ENCODE results near the gene EHD4. TPM values are rescaled to one million over a fixed set of nuclear protein-coding genes. Genes with fewer than 3 reads are reported as not detected.
A peak's percentile ranks its signal among the peaks of the same experiment; 100 is the strongest.

Gene EHD4
- total RNA-seq, 2 donors from 2014 or later, result 42.7 to 44.3 TPM

DNA sequence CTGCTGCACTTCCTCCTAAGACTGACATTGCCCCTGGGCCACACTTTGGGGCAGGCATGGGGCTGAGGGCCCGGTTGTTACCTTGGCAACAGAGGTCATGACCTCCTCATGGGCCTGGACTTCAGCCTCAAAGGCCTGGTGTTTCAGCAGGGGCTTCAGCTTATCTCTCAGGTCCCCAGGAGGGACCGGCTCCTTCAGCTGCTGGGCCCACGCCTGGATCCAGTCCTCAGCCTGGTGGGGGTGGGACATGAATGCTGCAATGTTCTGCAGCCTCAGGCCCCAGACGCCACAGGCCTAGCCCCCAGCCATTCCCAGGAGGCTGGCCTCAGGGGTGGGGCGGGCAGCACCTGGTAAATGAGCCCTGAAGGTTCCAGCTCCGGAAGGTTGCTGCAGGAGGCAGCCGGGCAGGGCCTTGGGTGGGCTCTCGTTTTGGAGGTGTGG is 106.1 kb downstream of the EHD4 start:
- intact Hi-C loops (cut with DNase I, micrococcal nuclease), result no loop called here
- DNase-seq, result no peak
- no peak for ATAC-seq

DNA sequence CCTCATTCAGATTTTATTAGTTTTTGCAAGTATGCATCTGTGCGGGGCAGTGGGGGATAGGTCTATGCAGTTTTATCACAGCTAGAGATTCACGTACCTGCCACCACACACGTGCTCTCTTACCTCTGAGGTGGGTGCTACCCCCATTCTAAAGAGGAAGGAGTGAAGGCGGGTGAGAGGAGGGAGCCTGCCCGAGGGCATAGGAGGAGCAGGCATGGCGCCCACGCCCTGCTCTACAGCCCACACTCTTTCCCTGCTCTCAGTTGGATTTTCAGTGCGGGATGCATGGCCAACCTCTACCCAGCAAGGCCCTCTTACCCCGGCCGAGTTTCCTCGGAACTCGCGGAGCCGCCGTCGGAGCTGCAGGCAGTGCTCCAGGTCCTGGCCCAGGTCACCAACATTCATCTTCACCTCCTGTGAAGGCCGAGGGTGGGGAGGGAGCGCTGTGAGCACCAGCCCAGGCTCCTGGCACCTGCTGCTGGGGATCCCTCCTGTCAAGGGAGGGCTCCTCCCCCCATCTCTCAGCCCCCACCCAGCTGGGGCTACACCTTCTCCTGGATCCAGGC is 106.8 kb downstream of the EHD4 start:
- ATAC-seq, result no peak
- intact Hi-C loops (cut with DNase I, micrococcal nuclease), result no loop called here

DNA sequence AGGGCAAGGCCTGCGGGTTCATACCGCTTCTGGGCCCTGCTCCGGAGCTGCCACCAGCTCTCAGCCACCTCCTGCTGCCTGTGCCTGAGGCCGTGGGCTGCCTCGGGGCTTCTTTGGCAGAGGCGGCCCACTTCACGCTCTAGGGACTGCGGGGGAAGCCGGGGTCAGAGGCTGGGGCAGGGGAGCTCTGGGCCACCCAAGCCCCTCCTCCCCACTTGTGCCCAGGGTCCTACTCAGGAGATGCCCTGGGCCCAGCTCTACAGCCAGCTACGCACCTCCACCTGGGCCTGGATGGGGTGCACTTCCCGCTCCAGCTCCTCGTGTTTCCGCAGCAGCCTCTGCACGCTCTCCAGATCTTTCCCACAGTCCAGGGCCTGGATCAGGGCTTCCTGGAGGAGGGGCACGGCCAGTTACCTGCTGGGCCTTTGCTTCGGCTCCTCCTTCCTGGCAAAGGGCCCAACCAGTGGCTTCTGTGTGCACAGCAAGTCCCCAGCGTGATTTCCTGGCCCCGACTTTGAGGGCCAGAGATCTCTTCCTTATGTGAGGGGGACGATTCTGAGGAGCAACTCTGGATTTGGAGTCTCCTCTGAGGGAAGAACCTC is 109.7 kb downstream of the EHD4 start:
- DNase-seq (peak; percentile 86), ATAC-seq (peak; percentile 96)
- intact Hi-C loops (cut with DNase I, micrococcal nuclease), result no loop called here

More for the DNA sequence above, 106.8 kb downstream of the EHD4 start:
- DNase-seq, result no peak

DNA sequence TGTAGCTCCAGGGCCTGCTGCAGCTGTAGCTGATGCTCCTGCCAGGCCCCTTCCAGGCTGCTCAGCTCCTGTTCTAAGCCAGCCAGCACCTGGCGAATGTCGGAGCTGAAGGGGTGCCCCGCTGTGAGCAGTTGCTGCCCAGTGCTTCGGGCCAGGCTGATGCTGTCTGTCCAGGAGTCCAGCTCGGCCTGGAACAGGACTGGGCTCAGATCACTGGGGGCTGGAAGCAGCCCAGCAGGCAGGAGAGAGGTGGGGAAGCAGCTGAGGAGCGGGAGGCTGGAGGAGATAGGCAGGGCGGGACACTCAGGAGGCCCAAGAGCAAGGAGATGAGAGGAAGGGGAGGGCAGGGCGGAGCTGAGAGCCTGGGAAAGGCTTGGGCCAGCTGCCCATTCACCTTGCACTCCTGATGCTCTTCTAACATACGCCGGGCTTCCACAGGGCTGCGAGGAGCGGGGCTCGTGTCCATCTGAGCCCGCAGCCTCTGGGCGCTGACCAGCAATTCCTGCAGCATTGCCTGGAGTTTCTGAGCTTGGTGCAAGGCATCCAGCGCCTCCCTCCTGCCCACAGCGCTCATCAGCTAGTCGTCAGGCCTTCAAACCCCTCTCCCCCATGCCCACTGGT is 110.5 kb downstream of the EHD4 start:
- ATAC-seq (no peak), DNase-seq (no peak)
- intact Hi-C loops (cut with DNase I, micrococcal nuclease), result no loop called here

DNA sequence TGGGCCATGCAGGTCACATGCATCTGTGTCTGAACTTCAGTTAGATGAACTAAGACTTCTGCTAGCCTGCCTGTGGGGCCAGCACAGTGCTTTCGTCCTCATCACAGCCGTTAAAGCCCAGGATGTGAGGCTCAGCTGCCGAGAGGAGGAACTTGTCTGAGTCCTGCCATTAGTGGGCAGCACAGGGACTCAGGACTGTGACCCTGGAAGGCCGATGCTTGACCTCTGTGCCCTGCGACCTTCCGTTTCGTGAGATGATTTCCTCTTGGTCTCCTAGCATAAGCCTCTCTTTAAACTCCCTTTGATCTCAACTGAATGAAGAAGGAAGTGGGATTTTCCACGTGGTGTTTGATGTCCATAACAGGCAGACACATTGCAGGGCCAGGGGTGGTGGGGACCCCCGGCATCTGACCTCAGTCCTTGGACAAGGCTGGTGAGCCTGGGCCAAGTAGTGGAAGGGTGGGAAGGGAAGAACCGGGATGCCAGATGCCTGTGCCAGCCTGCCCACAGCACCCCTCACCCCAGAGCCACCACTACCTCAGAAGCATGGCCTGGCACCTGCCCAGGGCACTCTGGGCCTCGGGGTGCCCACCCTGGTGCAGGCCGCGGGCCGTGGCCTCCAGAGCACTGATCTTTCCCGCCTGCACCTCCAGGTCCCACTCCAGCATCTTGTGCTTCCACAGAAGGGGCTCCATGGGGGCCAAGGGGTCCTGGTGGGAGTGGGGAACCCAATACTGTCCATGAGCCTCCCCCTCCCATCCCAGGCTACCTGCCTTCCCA is 112.1 kb downstream of the EHD4 start:
- no peak for DNase-seq
- ATAC-seq, result no peak
- intact Hi-C loops (cut with DNase I, micrococcal nuclease), result no loop called here

DNA sequence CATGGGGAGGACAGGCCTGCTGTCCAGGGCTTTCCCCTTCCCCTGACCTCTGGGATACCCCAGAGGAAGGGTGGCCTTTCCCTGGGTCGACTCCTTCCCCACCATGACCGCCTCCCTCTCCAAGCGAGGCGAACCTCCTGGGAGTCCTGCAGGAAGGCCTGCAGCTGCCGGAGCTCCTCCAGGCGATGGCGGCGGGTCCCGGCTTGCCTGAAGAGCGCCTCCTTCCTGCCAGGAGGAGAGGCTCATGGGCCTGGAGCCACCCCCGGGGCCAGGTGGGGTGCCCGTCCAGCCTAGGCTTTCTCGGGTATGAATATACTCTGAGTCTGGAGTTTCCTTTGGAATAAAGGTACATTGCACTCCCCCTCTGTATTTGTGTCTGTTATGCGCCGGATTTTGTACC is 113.6 kb downstream of the EHD4 start:
- intact Hi-C loops (cut with DNase I, micrococcal nuclease), result no loop called here
- DNase-seq (no peak), ATAC-seq (no peak)

DNA sequence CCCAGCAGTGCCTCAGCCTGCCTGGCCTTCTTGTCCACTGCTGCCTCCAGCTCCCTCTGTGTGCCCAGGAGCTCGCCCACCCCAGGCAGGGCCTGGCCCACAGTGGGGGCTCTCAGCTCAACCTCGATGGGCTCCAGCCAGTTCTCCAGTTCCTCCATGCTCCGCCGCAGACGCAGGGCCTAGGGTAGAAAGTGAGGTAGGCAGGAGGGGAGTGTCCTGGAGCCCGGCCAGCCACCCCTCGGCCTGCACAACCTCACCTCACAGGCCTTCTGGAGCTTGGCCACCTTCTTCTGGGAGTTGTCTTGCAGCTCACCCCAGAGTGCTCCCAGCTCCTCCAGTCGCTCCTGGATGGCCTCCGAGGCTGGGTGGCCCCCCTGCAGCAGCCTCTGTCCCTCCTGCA is 115.0 kb downstream of the EHD4 start:
- DNase-seq, result no peak
- intact Hi-C loops (cut with DNase I, micrococcal nuclease), result no loop called here
- ATAC-seq, result no peak

DNA sequence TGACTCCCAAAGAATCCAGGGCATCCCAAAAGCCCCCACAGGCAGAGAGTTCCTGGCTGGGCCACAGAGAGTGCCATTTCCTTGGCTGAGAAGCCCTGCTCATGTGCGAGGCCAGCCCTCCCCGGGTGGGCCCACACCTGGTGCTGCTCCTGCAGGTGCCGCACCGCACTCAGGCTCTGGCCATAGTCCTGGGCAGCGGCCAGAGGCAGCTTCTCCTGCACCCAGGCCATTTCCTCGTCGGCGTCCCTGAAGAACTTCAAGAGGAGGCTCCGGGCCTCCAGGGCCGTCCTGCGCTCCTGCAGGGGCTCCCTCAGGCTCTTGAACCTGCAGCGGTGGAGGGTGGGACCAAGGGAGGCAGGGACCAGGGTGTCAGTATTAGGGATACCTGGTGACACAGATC is 115.6 kb downstream of the EHD4 start:
- DNase-seq (no peak), ATAC-seq (no peak)
- intact Hi-C loops (cut with DNase I, micrococcal nuclease), result no loop called here

DNA sequence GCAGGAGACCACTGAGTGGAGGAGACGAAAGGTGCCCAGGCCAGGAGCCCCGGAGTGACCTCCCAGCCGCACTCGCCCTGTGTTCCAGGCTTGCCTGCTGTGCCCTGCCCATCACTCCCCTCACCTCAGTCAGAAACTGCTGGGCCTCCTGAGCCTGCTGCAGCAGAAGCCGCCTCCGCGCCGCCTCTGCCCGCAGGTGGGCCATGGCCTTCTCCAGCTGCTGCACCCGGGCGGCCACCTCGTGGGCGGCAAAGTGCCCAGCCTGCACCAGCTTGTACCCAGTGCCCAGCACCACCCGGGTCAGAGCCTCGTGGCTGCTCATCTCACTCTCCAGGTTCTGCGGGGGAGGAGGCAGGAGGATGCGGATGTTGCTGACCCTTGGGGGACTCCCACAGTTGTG is 116.1 kb downstream of the EHD4 start:
- intact Hi-C loops (cut with DNase I, micrococcal nuclease), result no loop called here
- ATAC-seq (no peak), DNase-seq (no peak)

DNA sequence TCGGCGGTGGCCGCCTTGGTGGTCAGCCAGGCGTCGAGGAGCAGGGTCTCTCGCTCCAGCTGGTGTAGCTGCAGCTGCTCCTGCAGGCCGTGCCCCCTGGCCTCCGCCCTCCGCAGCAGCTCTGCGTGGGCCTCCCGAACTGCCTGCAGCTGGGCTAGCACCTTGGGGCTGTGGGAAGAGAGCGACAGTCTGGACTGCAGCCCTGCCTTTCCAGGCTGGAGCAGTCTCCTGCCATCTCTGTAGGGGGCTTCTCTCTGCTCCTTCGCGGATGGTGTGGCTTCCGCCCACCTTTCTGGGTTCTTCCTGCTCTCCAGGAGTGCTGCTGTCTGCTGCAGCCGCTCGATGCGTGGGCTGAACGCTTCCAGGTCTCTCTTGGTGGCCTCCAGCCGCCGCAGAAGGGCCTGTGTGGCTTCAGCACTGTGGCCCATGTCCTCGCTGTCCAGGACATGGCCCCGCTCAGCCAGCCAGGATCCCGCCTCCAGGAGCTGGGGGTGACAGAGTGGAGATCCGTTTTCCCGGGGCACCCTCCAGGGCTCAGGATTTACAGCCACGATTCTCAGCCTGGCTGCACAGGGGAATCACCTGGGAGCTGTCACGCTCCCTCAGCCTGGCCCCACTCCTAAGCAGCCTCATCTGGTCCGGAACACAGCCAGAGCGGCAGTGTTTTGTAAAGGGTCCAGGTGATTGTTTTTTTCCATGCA is 116.9 kb downstream of the EHD4 start:
- intact Hi-C loops (cut with DNase I, micrococcal nuclease), result no loop called here
- no peak for ATAC-seq

DNA sequence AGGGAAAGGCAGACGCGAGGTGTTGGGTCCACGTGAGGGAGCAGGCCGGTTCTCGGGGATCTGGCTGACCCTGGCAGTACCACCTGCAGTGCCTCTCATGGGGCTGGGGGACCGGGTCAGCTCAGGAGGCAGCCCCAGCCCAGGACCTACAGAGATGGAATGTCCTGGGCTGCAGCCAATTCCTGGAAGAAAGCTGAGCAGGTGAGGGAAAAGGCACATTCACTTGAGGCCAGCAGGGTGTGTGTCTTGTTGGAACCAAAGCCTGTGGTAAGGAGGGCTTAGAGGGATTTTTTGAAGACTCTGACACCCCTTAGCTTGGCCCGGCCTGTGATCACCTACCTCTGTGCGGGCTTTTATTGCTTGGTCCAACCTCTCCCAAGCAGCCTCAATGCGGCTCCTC is 117.9 kb downstream of the EHD4 start:
- DNase-seq (no peak), ATAC-seq (no peak)
- intact Hi-C loops (cut with DNase I, micrococcal nuclease), result no loop called here

More for the DNA sequence above, 116.9 kb downstream of the EHD4 start:
- DNase-seq, result no peak

DNA sequence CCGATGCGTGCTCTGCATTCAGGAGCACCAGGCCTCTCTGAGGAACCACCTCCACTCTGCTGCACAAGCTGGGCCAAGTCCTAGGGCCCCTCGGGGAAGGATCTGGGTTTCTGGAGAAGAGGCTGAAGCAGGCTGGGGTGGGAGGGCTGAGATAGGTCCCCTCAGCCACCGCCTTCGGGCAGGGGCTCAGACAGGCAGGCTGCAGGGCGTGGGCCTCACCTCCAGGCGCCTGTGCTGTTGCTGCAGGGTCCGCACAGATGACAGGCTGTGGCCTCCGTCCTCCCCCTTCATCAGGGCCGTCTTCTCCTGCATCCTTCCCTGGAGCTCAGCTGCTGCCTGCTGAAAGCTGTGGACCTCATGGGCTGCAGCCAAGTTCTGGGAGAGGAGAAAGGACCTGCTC is 118.5 kb downstream of the EHD4 start:
- intact Hi-C loops (cut with DNase I, micrococcal nuclease), result no loop called here
- DNase-seq (no peak), ATAC-seq (no peak)

DNA sequence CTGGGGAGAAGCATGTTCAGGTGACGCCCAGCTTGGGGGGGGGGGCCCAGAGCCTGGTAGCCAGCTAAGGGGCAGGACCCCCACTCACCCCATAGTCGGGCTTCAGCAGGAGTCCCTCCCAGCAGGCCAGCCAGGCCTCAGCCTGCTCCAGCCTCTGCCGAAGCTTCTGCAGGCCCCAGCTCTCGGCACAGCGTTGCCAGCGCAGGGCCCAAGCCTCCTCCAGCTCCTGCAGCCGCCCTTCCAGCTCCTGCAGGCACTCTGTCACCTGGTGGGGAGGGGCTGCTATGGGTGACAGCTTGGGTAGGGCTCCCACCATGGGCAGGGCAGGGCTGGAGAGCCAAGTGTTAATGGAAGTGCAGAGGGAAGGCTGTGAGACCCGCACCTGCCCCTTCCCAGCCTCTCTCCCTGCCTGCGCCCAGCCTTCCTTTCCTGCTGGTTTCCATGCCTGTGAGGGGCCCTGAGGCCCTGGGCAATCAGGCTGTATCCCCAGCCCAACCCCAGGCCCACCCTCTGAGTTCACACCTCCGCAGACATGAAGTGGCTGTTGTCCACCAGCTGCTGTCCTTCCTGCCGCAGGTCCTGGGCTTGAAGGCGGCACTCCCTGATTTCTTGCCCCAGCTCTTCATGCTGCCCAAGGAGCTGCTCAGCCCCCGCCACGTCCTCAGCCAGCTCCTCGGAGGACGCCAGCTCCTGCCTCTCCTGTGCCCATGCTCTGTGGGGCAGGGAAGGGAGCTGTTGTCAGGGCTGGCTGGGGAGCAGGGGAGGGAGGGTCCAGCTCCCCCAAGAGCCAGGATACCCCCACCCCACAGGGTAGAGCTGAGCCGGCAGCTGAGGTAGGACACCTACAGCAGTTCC is 119.4 kb downstream of the EHD4 start:
- ATAC-seq, result no peak

DNA sequence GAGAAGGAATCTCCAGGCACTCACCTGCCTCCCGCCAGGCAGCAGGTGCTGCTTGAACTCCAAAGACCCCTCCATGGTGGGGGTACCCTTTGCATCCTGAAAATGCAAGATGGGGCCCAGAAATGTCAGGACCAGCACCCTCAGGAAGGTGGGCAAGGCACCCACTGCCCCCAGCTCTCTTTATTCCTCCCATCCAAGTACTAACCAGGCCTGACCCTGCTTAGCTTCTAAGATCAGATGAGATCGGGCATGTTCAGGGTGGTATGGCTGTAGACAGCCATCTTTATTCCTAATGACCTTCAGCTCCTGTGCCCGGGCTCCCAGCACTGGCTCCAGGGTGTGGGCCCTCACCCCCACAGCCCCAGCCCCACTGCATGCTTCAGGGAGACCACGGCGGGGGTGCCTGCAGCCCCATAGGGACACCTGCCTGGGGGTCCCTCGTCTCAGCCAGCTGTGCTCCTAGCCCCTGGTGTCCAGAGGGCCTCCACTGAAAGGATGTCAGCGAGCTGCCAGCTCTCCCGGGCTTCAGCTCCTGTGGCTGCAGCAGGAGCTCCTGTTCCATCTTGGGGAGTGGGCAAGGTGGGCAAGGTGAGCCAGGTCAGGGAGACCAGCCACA is 120.5 kb downstream of the EHD4 start:
- DNase-seq (no peak), ATAC-seq (no peak)
- intact Hi-C loops (cut with DNase I, micrococcal nuclease), result no loop called here

More for the DNA sequence above, 119.4 kb downstream of the EHD4 start:
- intact Hi-C loops (cut with DNase I, micrococcal nuclease), result no loop called here
- DNase-seq, result no peak

DNA sequence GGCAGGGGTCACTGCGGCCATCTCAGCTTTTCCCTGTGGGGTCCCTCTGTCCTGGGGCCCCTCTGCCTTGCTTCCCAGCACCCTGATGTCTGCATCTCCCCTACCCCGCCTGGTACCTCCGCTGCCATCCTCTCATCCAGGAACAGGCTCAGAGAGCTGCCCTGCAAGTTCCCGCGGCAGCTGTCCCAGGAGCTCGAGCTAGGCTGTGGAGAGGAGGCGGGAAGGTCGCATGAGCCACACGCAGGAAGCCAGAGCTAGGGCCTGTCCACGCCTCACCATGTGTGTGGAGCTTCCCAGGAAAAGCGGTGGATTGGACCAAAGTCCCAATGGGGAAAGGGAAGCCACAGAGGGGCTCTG is 121.2 kb downstream of the EHD4 start:
- intact Hi-C loops (cut with DNase I, micrococcal nuclease), result no loop called here
- DNase-seq, result no peak
- peak; percentile 12 for ATAC-seq

DNA sequence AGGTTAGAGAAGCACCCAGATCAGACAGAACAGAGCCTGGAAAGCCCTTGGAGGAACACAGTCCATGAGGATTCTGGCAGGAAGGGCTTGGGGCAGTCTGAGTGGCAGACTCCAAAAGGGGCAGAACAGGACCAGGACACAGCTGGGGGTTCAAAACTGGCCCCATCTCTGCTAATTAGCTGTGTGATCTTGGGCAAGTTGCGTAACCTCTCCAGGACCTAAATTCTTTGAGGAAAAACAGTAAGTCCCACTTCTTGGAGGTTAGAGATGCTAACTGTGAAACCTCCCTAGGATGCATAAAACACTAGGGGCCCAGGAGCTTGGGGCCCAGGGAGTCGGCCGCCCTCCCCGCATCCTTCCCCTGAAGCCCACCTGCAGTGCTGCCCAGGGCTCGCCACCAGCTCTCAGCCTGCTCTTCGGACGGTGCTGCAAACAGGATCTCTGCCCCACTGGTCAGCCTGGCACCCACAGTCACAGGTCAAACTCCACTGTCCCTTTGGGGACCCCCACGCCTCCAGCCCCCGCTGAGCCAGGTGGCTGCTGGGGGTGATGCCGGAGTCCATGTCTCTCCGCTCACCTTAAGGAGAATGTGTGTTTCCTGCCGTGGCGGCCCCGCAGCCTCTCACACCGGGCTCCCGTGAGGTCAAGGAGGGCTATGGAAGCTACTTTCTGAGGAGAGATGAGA is 121.7 kb downstream of the EHD4 start:
- DNase-seq (no peak), ATAC-seq (peak; percentile 5)
- intact Hi-C loops (cut with DNase I, micrococcal nuclease), result no loop called here

DNA sequence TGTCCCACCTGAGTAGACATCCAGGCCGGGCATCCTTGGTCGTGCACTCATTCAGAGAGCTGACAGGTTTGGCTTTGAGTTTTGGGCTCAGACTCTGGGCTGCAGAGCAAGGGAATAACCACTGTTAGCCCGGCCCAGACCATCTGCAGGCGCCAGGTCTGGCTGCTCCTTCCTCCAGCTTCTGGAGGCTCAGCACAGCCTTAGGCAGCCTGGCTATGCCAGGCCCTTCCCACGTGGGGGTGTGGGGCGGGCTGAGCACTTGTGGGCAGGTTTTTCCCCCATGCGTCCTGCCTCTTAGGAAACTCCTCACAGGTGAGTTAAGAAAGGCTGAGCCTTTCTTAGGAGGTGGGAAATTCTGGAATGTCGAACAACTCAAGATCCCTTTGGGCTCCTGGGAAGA is 122.5 kb downstream of the EHD4 start:
- DNase-seq (no peak), ATAC-seq (peak; percentile 11)
- intact Hi-C loops (cut with DNase I, micrococcal nuclease), result no loop called here

DNA sequence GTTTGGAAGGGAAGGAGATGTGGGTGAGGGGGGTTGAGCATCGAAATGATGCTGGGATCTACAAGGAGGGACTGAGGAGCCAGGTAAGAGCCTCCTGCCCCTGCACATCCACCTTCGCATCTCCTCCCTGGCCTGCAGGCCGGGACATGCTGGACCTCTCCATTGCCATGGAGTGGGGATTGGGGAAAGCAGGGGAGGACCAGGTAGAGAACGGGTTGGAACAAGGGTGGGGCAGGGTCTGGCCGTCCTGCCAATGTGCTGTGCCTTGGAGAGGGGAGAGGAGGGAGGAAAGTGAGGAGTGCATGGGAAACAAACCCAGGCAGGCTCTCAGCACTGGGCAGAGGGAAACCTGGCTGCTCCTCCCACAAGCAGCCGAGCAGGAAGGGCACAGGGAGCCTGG is 123.2 kb downstream of the EHD4 start:
- no peak for ATAC-seq
- intact Hi-C loops (cut with DNase I, micrococcal nuclease), result no loop called here
- no peak for DNase-seq
